T-helper 1 cell (primary cell): ENCODE measurements around the gene N4BP2.

ENCODE experiments used
- DNase-seq, 5 donors: peaks; one replicate each; pipeline ENCODE4 v3.0.0-alpha.2; 2012 to 2020

The N4BP2 gene

GRCh38 chr4:40193016-40193571 is 136.4 kb downstream of the N4BP2 start:
- peak in 1 of 5 donors; percentile 77 for DNase-seq

- no peak for DNase-seq
These were observed 136.9 kb downstream of the N4BP2 start for GRCh38 chr4:40193578-40193977.

- peak in 3 of 5 donors; percentile 35 to 78 (median 49) for DNase-seq
These were observed 138.0 kb downstream of the N4BP2 start for GRCh38 chr4:40194602-40195161.

- peak in 1 of 5 donors; percentile 28 for DNase-seq
These were observed 138.8 kb downstream of the N4BP2 start for GRCh38 chr4:40195182-40196177.

GRCh38 chr4:40196272-40196671 is 139.6 kb downstream of the N4BP2 start:
- DNase-seq, result no peak

GRCh38 chr4:40196724-40197281 is 140.2 kb downstream of the N4BP2 start, which contains the start of gene RHOH:
RHOH (plus strand) TSS chr4:40197031; CDS start chr4:40243387, 46,356 bp downstream.
- DNase-seq, result peak; percentile 40 to 83 (median 63)

- DNase-seq, result peak in 1 of 5 donors; percentile 78
These were observed 141.4 kb downstream of the N4BP2 start for GRCh38 chr4:40197879-40198689.

GRCh38 chr4:40199179-40199670 is 142.6 kb downstream of the N4BP2 start:
- DNase-seq, result peak in 1 of 5 donors; percentile 71

GRCh38 chr4:40199999-40200874 is 143.6 kb downstream of the N4BP2 start:
- peak in 3 of 5 donors; percentile 33 to 93 (median 34) for DNase-seq

GRCh38 chr4:40200875-40201801 is 144.5 kb downstream of the N4BP2 start:
- peak in 1 of 5 donors; percentile 93 for DNase-seq

GRCh38 chr4:40201898-40202297 is 145.2 kb downstream of the N4BP2 start:
- peak in 1 of 5 donors; percentile 40 for DNase-seq

- peak in 1 of 5 donors; percentile 55 for DNase-seq
These were observed 145.8 kb downstream of the N4BP2 start for GRCh38 chr4:40202474-40202873.

- DNase-seq, result peak in 1 of 5 donors; percentile 33
These were observed 148.0 kb downstream of the N4BP2 start for GRCh38 chr4:40204507-40205258.

GRCh38 chr4:40205259-40206198 is 148.9 kb downstream of the N4BP2 start:
- peak in 1 of 5 donors; percentile 79 for DNase-seq

GRCh38 chr4:40206426-40206825 is 149.8 kb downstream of the N4BP2 start:
- DNase-seq, result peak in 1 of 5 donors; percentile 36
